T-helper 22 cell (primary cell): Measurements from ENCODE around the gene EML4.
"Not testable (repeated sequence)": the region's sequence is repeated elsewhere in the genome, so short reads cannot be mapped to it uniquely, and the experiment has no call there.

Experiments used
- DNase-seq: peaks from one replicate; pipeline ENCODE4 v3.0.0-alpha.2; 2020; ENCODE audit warnings: low read depth

EML4 gene

DNA sequence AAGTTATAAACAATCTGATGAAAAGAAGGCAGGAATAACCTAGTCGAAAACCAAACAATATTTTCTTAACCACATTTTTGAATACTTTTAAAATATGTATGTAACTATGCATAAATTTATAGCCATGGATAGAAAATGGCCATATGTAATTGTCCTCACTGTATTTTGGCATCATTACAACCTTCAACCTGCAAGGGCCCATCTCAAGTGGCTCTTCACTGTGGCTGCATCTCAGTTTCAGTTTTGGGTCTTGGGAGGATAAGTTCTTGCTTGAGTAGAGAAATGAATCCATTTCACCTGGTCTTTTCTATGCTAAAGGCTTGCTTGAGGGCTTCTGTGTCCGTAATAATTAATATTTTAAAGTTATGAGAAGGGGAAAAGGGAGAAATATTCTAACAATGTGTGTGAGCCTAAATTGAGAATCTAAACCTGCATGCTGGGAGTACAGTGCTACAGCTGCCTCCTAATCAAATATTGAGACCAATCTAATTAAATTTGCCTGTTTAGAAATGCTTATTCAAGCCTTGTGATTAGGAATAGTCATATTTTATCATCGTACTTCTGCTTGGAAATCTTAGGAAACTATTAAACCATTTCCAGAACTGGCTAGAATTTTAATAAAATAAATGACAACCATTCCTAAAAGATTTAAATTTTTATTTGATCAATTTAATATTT is 92.5 kb downstream of the EML4 start:
- DNase-seq = no peak

DNA sequence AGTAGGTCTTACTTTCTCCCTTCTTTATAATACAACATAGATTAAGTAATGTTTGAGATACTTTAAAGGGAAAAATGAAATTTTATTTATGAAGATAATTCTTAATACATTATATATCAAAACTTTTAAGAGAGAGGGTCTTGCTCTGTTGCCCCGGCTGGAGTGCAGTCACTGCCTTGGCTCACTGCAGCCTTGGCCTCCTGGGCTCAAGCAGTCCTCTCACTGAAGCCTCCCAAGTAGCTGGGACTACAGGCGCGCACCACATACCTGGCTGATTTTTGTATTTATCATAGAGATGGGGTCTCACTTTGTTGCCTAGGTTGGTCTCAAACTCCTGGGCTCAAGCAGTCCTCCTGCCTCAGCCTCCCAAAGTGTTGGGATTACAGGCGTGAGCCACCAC is 97.1 kb downstream of the EML4 start:
- no peak for DNase-seq

- DNase-seq = no peak
Measured at GRCh38 chr2:42267530-42267929, 98.4 kb downstream of the EML4 start.

GRCh38 chr2:42268528-42269151 is 99.5 kb downstream of the EML4 start:
- no peak for DNase-seq

DNA sequence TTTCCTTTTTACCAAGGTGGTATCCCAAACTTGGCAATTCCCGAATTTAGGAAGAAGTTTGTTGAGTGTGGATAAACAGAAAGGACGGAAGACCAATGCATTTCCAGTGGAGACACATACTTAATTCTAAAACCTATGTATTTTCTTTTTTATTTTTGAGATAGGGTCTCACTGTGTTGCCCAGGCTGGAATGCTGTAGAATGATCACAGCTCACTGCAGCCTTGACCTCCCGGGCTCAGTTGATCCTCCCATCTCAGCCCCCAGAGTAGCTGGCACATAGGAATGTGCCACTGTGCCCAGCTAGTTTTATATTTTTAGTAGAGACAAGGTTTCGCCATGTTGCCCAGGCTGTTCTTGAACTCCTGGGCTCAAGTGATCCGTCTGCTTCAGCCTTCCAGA is 101.6 kb downstream of the EML4 start:
- no peak for DNase-seq

DNA sequence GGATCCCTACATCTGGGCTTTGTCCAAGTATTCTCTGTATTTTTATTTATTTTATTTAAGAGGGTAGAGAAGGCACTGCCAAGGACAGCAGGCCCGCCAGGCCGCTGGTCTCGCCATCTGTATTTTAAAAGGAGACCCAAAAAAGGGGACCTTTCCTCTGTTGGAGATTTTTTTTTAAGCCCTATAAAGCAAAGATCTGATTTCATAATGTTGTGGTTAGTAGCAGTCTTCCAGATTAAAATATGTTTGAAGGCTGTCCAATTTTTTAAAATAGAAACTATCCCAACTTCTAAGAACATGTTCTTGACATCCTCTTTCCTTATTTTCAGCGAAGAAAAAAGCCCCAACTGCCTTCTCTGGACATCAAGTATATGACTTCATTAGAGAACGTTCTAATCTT is 102.1 kb downstream of the EML4 start:
- DNase-seq = not testable (repeated sequence)

- DNase-seq = no peak
Measured at GRCh38 chr2:42274863-42275262, 105.7 kb downstream of the EML4 start.

- DNase-seq = no peak
Measured at GRCh38 chr2:42281416-42282081, 112.4 kb downstream of the EML4 start.

DNA sequence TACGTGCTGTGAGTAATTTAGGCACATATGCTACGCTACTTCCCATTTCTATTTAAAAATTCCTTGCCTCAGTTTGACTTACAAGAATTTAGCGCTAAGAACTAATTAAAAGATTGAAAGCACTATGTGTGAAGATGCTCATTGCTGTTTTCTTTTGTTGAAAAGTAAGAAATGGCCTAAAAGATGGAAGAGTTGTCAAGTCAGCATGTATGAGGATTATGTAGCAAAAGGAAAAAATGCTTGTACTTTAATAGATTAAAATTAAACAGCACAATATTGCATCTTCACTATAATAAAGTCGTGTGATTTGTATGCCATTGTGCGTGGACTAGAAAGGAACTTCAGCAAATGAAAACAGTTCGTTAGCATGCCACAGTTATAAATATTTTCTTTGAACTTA is 114.9 kb downstream of the EML4 start:
- DNase-seq = no peak

GRCh38 chr2:42286268-42286946 is 117.3 kb downstream of the EML4 start:
- no peak for DNase-seq

- DNase-seq = no peak
Measured at GRCh38 chr2:42288811-42289210, 119.7 kb downstream of the EML4 start.

DNA sequence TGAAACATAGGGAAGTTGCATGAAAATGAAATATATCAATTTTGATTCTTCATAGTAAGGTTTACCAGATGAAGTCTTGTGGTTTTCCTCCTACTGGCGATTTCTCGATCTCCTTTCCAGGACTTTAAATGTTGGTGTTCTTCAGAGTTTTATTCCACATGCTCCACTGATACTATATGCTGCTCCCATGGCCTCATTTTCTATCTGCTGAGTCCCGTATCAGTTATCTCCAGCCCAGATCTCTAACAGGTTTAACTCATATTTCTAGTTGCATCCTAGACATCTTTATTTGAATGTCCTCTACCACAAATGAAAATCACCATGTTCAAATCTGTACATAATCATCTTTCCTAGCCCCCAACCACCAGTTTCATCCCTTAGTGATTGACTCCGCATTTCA is 120.1 kb downstream of the EML4 start:
- DNase-seq = no peak

DNA sequence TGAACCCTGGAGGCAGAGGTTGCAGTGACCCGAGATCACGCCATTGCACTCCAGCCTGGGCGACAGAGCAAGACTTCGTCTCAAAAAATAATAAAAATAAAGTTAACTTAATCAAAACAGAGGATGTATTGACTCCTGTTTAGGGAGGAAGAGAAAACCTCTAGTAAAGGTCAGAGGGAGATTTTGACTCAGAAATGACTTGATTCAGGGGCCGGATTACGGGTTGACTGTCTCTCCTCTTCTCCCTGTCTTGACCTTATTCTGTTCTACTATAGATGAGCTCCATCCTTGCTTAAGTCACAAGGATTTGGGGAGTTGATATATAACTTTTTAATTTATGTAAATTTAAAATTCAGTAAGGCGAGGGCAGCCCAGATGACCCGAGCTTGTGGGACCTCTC is 120.9 kb downstream of the EML4 start:
- DNase-seq = no peak

DNA sequence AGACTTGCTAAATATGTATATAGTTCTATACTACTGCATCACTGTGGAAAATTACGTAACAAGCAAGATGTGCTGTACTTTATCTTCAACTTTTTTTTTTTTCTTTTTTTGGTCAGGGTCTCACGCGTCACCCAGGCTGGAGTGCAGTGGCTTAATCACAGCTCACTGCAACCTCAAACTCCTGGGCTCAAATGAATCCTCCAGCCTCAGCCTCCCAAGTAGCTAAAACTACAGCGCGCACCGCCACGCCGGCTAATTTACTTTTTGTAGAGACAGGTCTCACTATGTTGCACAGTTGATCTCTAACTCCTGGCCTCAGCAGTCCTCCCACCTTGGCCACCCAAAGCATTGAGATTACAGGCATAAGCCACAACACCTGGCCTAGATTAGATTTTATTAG is 123.9 kb downstream of the EML4 start:
- no peak for DNase-seq

DNA sequence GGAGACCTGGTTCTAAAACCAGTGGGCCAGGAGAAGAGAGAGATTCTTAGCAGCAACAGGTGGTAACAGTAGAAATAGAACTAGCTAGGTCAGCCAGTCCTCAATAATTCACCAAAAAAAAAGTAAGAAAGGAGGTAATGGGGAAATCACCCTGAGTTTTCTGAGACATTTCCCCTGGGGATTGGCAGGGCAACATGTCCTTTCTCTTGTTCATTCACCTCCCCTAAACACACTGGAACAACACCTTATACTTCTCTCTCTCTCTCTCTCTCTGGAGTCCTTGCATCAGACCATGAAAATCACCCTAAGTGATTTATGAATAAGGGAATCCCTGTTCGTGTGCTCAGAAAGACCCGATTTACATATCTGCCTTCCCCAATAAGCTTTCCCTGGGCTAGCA is 127.1 kb downstream of the EML4 start:
- DNase-seq = no peak

- peak; percentile 6 for DNase-seq
Measured at GRCh38 chr2:42297322-42297936, 128.3 kb downstream of the EML4 start.

DNA sequence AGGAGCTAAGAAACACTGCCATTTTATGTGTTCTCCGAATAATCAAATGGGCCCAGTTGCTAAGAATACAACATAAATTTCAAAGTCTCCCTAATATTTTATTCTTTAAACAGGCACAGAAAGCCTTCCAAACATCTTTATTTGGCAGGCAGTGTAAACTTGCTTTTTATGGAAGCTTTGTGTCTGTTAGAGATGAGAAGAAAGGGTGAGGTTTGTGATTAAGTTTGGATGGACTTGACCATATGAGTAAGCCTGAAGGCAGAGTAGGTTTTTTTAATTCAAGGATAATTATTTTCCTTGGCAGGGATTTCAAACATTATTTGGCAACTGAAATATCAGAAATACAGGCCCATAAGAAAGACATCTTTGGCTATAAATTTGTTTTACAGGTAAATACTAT is 129.0 kb downstream of the EML4 start:
- no peak for DNase-seq

GRCh38 chr2:42298996-42299754 is 130.0 kb downstream of the EML4 start:
- no peak for DNase-seq

DNA sequence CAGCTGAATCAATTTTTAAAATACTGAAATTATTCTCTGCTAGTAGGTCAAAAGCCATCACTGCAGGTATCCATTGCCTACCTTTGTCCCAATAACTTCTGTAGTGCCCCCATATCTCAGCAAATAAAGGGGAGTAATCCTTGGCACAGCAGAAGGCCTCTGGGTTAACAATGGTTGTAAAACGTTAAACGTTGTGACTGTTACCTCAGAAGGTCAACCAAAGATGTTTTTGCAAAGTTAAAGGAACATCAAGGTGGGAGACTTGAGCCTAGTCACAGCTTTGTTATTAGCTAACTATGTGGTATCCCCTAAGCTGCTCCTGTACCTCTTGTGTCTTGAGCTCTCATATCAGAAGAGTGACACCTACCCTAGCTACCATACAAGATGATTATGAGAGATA is 131.4 kb downstream of the EML4 start:
- no peak for DNase-seq

- DNase-seq = no peak
Measured at GRCh38 chr2:42303252-42303651, 134.1 kb downstream of the EML4 start.

DNA sequence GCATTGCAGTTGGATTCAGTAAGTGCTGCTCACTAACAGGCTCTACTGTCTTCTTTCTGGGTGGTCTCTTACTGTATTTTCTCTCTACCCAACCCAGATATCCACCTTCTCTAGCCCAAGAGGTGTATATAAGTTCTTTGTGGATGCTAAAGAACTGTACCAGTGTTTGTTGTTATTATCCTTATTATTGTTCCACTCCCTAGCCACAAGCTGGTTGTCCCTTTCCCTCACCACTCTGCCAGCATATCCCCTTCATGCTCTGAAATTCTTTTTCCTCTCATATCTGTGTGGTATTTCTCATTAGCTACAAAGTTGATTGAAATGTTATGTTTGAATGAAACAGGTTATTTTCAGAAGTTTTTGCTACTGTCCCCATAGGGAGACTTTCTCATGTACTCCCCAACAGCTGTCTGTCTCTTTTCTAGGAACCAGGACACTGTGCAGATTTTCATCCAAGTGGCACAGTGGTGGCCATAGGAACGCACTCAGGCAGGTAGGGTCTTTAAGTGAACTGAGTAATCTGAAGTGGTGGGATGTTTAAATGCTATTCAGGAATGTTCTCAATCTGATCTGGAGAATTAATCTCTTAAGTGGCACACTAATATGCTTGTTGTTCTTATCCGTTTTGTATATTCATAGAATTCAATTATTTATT is 135.0 kb downstream of the EML4 start:
- DNase-seq = no peak
